ENCODE data around the gene TRPM3.

DNA sequence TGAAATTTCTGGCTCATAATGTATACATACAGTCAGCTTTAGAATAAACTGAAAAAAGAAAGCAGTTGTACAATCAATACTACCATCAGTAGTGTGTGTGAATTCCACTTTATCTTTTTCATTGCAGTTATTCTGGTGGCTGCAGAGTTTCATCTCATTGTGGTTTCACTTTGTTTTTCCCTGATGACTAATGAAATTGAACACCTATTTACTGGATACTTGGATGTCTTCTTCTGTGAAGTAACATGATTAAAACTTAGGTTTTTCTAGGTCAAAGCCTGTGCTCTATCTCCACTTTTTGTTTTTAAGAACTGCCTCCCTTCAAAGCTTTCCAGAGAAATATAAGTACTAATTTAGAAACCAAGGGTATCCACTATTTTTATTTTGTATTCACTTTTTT is 174.3 kb downstream of the TRPM3 start:
- TF ChIP-seq, protein P1, sequence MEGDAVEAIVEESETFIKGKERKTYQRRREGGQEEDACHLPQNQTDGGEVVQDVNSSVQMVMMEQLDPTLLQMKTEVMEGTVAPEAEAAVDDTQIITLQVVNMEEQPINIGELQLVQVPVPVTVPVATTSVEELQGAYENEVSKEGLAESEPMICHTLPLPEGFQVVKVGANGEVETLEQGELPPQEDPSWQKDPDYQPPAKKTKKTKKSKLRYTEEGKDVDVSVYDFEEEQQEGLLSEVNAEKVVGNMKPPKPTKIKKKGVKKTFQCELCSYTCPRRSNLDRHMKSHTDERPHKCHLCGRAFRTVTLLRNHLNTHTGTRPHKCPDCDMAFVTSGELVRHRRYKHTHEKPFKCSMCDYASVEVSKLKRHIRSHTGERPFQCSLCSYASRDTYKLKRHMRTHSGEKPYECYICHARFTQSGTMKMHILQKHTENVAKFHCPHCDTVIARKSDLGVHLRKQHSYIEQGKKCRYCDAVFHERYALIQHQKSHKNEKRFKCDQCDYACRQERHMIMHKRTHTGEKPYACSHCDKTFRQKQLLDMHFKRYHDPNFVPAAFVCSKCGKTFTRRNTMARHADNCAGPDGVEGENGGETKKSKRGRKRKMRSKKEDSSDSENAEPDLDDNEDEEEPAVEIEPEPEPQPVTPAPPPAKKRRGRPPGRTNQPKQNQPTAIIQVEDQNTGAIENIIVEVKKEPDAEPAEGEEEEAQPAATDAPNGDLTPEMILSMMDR (IDR thresholded peaks at IDR 0.05; ENCODE audit: low read depth, low read length) = no peak
- TF ChIP-seq EZH2phosphoT487 (IDR thresholded peaks at IDR 0.05; ENCODE audit: low read depth) = no peak

All from OCI-LY3 (cell line).